Measurements from ENCODE around the gene VAT1.

DNA sequence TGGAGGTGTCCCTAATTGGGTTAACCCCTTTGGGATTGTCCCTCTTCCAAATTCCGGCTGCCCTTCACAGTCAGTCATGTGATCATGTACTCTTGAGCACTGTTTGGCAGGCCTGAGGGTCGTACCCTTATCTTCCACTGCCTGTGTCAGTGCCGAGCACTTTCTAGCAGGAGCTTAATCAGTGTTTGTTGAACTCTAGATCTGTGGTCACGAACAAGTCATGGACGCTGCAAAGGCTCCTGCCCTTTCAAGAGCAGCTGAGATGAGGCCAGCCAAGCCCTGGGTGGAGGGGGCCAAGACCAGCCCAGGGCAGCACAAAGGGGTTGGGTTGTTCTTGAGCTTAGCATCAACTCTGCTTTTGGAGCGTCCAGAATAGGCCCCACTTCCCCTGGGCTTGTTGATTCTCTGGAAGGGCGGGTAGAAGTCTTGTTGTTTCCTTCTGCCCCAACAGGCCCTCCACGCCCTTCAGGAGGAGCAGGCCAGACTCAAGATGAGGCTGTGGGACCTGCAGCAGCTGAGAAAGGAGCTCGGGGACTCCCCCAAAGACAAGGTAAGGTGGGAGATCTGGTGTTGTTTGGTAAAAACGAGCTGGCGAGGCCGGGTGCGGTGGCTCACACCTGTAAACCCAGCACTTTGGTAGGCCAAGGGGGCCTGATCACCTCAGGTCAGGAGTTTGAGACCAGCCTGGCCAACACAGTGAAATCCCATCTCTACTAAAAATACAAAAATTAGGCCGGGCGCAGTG, 10.3 kb downstream of the VAT1 start:
- TF ChIP-seq POLR2A (IDR thresholded peaks at IDR 0.05): no peak
- TF ChIP-seq, protein P1, sequence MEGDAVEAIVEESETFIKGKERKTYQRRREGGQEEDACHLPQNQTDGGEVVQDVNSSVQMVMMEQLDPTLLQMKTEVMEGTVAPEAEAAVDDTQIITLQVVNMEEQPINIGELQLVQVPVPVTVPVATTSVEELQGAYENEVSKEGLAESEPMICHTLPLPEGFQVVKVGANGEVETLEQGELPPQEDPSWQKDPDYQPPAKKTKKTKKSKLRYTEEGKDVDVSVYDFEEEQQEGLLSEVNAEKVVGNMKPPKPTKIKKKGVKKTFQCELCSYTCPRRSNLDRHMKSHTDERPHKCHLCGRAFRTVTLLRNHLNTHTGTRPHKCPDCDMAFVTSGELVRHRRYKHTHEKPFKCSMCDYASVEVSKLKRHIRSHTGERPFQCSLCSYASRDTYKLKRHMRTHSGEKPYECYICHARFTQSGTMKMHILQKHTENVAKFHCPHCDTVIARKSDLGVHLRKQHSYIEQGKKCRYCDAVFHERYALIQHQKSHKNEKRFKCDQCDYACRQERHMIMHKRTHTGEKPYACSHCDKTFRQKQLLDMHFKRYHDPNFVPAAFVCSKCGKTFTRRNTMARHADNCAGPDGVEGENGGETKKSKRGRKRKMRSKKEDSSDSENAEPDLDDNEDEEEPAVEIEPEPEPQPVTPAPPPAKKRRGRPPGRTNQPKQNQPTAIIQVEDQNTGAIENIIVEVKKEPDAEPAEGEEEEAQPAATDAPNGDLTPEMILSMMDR (IDR thresholded peaks at IDR 0.05 in 8 of 11, conservative IDR thresholded peaks at IDR 0.05 in 3 of 11): no peak
